ENCODE measurements around the gene IRF2BP1. TPM values are rescaled to one million over a fixed set of nuclear protein-coding genes. Genes with fewer than 3 reads are reported as not detected.
A peak's percentile ranks its signal among the peaks of the same experiment; 100 is the strongest.

The IRF2BP1 gene
- polyA plus RNA-seq, 2 of the 4 experiments (the other 2 are of a cell fraction) = 10.9 to 23.1 TPM

DNA sequence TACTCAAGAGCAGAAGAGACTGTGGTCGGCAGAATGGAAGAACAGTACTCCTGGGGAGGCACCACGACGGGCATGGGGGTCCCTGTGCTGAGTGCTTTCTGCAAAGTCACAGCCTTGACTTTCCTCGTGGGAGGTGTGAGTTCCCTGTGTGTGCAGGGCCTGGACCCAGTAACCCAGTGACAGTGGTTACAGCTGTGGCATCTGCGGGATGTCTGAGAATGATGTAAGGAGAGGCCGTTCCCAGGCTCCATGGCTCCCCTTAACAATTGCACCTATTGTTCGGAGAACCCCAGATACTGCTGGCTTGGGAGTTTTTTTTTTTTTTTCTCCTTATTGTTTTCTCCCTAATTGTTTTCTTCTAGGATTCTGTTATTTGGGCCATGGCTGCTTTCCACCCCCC is 33.7 kb upstream of the IRF2BP1 start:
- ChIA-PET POLR2A (interaction anchor here (0.7 kb wide), 1 partner anchor 33 kb away, joined by 3 read pairs; no protein-coding TSS in a partner anchor), CTCF (interaction anchor here (0.8 to 2.8 kb wide), 4 partner anchors 17 to 109 kb away, joined by 3 to 9 read pairs (median 4); partner anchors contain the start of gene MYPOP)
- no peak overlapping the region for H3K4me2 ChIP-seq
- ATAC-seq (peak; percentile 39 to 42; a peak in 5 of 6 replicates), FAIRE-seq (no peak), DNase-seq (ENCODE audit: low read depth in 1 of 2, low spot score in 1 of 2) (no peak)
- no peaks in the 10 kb centered on the region; the same call in 2 of the 3 replicates for H3K9me3 ChIP-seq
- no peak overlapping the region for H3K27ac ChIP-seq
- TF ChIP-seq HOXB13 (CRISPR knock-in tag; IDR thresholded peaks at IDR 0.05; ENCODE audit: low read depth) = no peak
- TF ChIP-seq, protein P1, sequence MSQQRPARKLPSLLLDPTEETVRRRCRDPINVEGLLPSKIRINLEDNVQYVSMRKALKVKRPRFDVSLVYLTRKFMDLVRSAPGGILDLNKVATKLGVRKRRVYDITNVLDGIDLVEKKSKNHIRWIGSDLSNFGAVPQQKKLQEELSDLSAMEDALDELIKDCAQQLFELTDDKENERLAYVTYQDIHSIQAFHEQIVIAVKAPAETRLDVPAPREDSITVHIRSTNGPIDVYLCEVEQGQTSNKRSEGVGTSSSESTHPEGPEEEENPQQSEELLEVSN (IDR thresholded peaks at IDR 0.05; ENCODE audit: borderline replicate concordance, low read depth) = no peak
- TF ChIP-seq EHMT2 (IDR thresholded peaks at IDR 0.05; ENCODE audit: low read depth) = no peak
- TF ChIP-seq RNF2 (IDR thresholded peaks at IDR 0.05; ENCODE audit: borderline replicate concordance, low read depth) = no peak
- TF ChIP-seq SREBF2 (IDR thresholded peaks at IDR 0.05) = no peak
- TF ChIP-seq BHLHE40 (IDR thresholded peaks at IDR 0.05; ENCODE audit: low read depth, low read length) = no peak
- no peak for TF ChIP-seq TFCP2L1 (CRISPR knock-in tag; IDR thresholded peaks at IDR 0.05)
- TF ChIP-seq RCOR1 (IDR thresholded peaks at IDR 0.05; ENCODE audit: low read depth, low read length) = no peak
- TF ChIP-seq FOXS1 (CRISPR knock-in tag; IDR thresholded peaks at IDR 0.05) = no peak
- TF ChIP-seq ZFP36 (IDR thresholded peaks at IDR 0.05; ENCODE audit: borderline replicate concordance, partially characterized antibody) = no peak
- no peak for TF ChIP-seq MAFK (IDR thresholded peaks at IDR 0.05; ENCODE audit: partially characterized antibody)
- no peak for TF ChIP-seq RAD21 (conservative IDR thresholded peaks at IDR 0.05 in 1 of 2, IDR thresholded peaks at IDR 0.05 in 1 of 2)
- no peak for TF ChIP-seq NFE2L2 (conservative IDR thresholded peaks at IDR 0.05; ENCODE audit: low read length)
- TF ChIP-seq, protein P2, sequence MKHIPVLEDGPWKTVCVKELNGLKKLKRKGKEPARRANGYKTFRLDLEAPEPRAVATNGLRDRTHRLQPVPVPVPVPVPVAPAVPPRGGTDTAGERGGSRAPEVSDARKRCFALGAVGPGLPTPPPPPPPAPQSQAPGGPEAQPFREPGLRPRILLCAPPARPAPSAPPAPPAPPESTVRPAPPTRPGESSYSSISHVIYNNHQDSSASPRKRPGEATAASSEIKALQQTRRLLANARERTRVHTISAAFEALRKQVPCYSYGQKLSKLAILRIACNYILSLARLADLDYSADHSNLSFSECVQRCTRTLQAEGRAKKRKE (CRISPR knock-in tag; IDR thresholded peaks at IDR 0.05; ENCODE audit: low read depth) = no peak
- no peak for TF ChIP-seq SMC3 (IDR thresholded peaks at IDR 0.05)
- no peak for TF ChIP-seq RARB (CRISPR knock-in tag; IDR thresholded peaks at IDR 0.05)
- no peak for TF ChIP-seq HEYL (CRISPR knock-in tag; IDR thresholded peaks at IDR 0.05)
- TF ChIP-seq, protein P3, sequence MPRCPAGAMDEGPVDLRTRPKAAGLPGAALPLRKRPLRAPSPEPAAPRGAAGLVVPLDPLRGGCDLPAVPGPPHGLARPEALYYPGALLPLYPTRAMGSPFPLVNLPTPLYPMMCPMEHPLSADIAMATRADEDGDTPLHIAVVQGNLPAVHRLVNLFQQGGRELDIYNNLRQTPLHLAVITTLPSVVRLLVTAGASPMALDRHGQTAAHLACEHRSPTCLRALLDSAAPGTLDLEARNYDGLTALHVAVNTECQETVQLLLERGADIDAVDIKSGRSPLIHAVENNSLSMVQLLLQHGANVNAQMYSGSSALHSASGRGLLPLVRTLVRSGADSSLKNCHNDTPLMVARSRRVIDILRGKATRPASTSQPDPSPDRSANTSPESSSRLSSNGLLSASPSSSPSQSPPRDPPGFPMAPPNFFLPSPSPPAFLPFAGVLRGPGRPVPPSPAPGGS (IDR thresholded peaks at IDR 0.05) = no peak
- TF ChIP-seq KDM1A (IDR thresholded peaks at IDR 0.05; ENCODE audit: low read depth) = no peak
- 43% methylated on average over 7 of the region's 7 CpGs for WGBS (ENCODE audit: missing lambda C conversion rate)
- H3K4me3 ChIP-seq = no peak overlapping the region
- no peaks in the 10 kb centered on the region for H3K4me1 ChIP-seq

DNA sequence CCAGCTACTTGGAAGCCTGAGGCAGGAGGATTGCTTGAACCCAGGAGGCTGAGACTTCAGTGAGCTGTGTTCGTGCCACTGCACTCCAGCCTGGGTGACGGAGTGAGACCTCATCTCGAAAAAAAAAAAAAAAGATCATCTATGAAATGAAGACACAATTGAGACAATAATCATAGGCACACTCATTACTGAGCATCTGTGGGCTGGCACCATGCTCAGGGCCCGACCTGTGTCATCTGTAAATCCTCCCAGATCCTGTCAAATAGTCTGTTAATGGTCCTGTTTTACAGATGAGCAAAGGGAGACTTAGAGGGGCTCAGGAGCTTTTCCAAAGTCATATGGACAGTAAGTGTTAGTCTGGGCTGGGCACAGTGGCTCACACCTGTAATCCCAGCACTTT is 32.8 kb upstream of the IRF2BP1 start:
- Histone ChIP-seq H3K4me3 (no peak overlapping the region), H3K27ac (no peak overlapping the region), H3K9me3 (no peaks in the 10 kb centered on the region), H3K4me1 (no peaks in the 10 kb centered on the region), H3K4me2 (no peak overlapping the region)
- no peak for FAIRE-seq
- WGBS (ENCODE audit: missing lambda C conversion rate) = 29% methylated on average over 4 of the region's 4 CpGs
- ChIA-PET CTCF (interaction anchor here (1.3 to 2.8 kb wide), 2 partner anchors 15 to 110 kb away, joined by 4 to 9 read pairs; no protein-coding TSS in a partner anchor), POLR2A (interaction anchor here (1.2 kb wide), 1 partner anchor 76 kb away, joined by 3 read pairs; the partner anchor contains the start of gene CCDC61)
- no peak for TF ChIP-seq CHD4 (IDR thresholded peaks at IDR 0.05; ENCODE audit: borderline replicate concordance)
- ATAC-seq = no peak
- no peak for DNase-seq (ENCODE audit: low read depth in 1 of 2, low spot score in 1 of 2)

DNA sequence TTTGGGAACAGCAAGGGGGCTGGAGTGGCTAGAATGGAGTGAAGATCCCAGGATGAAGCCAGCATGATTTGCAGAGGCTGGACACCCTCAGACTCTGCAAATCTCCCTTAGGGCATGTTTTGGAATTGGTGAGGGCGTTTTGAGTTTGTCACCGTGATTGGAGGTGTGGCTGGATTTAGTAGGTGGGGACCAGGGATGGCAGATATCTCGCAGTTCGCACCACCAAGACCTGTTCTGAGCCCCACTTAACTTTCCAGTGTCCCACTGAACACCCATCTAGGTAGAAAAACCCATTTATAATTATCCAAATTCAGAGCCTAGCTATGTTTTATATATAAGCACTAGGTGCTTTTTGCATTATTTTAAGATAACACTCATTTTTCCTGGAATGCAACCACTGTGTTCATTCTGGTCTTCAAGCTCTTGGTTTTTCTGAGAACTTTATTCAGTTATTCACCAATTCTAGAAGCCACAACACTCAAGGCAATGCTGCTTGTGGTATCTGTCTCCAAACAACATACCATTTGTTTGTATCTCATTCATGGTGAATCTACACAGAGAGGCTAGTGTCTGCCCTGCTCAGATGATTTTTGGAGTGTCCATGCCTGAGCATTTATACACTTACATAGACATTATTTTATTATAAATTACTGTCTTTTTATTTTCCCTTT is 31.6 kb upstream of the IRF2BP1 start:
- no peak overlapping the region for H3K4me2 ChIP-seq
- H3K4me3 ChIP-seq = no peak overlapping the region
- no peaks in the 10 kb centered on the region for H3K4me1 ChIP-seq
- ATAC-seq (no peak), FAIRE-seq (no peak), DNase-seq (ENCODE audit: low read depth in 1 of 2, low spot score in 1 of 2) (no peak)
- ChIA-PET CTCF (interaction anchor here (1.5 to 2.0 kb wide), 2 partner anchors 35 to 100 kb away, joined by 4 to 5 read pairs; no protein-coding TSS in a partner anchor), POLR2A (interaction anchor here (0.5 to 1.2 kb wide), 3 partner anchors 77 to 342 kb away, joined by 3 to 4 read pairs (median 3); partner anchors contain the start of gene CCDC61)
- no peaks in the 10 kb centered on the region for H3K9me3 ChIP-seq
- 31% methylated on average over 4 of the region's 4 CpGs for WGBS (ENCODE audit: missing lambda C conversion rate)
- no peak overlapping the region for H3K27ac ChIP-seq
- TF ChIP-seq, protein P4, sequence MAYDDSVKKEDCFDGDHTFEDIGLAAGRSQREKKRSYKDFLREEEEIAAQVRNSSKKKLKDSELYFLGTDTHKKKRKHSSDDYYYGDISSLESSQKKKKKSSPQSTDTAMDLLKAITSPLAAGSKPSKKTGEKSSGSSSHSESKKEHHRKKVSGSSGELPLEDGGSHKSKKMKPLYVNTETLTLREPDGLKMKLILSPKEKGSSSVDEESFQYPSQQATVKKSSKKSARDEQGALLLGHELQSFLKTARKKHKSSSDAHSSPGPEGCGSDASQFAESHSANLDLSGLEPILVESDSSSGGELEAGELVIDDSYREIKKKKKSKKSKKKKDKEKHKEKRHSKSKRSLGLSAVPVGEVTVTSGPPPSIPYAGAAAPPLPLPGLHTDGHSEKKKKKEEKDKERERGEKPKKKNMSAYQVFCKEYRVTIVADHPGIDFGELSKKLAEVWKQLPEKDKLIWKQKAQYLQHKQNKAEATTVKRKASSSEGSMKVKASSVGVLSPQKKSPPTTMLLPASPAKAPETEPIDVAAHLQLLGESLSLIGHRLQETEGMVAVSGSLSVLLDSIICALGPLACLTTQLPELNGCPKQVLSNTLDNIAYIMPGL (CRISPR knock-in tag; IDR thresholded peaks at IDR 0.05; ENCODE audit: borderline replicate concordance) = no peak
- TF ChIP-seq, protein P5, sequence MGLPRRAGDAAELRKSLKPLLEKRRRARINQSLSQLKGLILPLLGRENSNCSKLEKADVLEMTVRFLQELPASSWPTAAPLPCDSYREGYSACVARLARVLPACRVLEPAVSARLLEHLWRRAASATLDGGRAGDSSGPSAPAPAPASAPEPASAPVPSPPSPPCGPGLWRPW (IDR thresholded peaks at IDR 0.05) = no peak
- no peak for TF ChIP-seq JUN (IDR thresholded peaks at IDR 0.05)
- TF ChIP-seq, protein P6, sequence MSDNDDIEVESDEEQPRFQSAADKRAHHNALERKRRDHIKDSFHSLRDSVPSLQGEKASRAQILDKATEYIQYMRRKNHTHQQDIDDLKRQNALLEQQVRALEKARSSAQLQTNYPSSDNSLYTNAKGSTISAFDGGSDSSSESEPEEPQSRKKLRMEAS (IDR thresholded peaks at IDR 0.05) = no peak
- no peak for TF ChIP-seq ESRRA (IDR thresholded peaks at IDR 0.05; ENCODE audit: borderline replicate concordance, low read length)
- TF ChIP-seq, protein P7, sequence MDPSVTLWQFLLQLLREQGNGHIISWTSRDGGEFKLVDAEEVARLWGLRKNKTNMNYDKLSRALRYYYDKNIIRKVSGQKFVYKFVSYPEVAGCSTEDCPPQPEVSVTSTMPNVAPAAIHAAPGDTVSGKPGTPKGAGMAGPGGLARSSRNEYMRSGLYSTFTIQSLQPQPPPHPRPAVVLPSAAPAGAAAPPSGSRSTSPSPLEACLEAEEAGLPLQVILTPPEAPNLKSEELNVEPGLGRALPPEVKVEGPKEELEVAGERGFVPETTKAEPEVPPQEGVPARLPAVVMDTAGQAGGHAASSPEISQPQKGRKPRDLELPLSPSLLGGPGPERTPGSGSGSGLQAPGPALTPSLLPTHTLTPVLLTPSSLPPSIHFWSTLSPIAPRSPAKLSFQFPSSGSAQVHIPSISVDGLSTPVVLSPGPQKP (IDR thresholded peaks at IDR 0.05; ENCODE audit: low read depth, low read length) = no peak
- no peak for TF ChIP-seq CHD2 (IDR thresholded peaks at IDR 0.05; ENCODE audit: low read length, partially characterized antibody)
- no peak for TF ChIP-seq NR3C1 (IDR thresholded peaks at IDR 0.05)
- no peak for TF ChIP-seq TFCP2L1 (CRISPR knock-in tag; IDR thresholded peaks at IDR 0.05)
- no peak for TF ChIP-seq SMC3 (IDR thresholded peaks at IDR 0.05)

Data from A549 (cell line).